HCT116 (cell line): ENCODE measurements around the gene SERGEF. TPM values are rescaled to one million over a fixed set of nuclear protein-coding genes. Genes with fewer than 3 reads are reported as not detected.

Source experiments
- ATAC-seq: fragments of 200-7000 bp; cut with Tn5 transposase; 2 replicates; pipeline ENCODE4 v1.9.1; 2020; ENCODE audit warnings: mild to moderate bottlenecking, moderate library complexity
- BruUV-seq: library from RNA; stranded (reverse); fragments of 400-500 nt; replicated peaks from 2 replicates; lab custom pipeline; 2021; lab: Mats Ljungman, UMichigan
- CTCF ChIA-PET: fragments of 300-600 bp; sonication (Branson Sonifier 250); formaldehyde crosslinking; loops from one replicate; lab custom pipeline; 2021; ENCODE audit warnings: antibody characterized with exemption; lab: Charles Lee
- POLR2A ChIA-PET: fragments of 300-600, 350-600 bp; sonication (Branson Sonifier 250); formaldehyde crosslinking; loops from one replicate; lab custom pipeline; 2021; ENCODE audit warnings: antibody characterized with exemption; lab: Charles Lee
- RAD21 ChIA-PET, 2 experiments: fragments of 300-600 bp; sonication (Branson Sonifier 250); formaldehyde crosslinking; loops; one replicate each; lab custom pipeline; 2023; ENCODE audit warnings: low total read pairs in 2 of 2; ENCODE audit not compliant: uncharacterized antibody in 2 of 2, unreplicated experiment in 2 of 2, low non-redundant PET in 1 of 2; lab: Charles Lee
- DNase-seq: peaks from one replicate; pipeline ENCODE4 v3.0.0-alpha.2; 2010; ENCODE audit warnings: low read depth, low spot score
- H2AFZ ChIP-seq: fragments of 200-600 bp; shearing (Covaris generic), sonication (generic); 2 replicates; pipeline ENCODE4 v1.6.1; 2017; ENCODE audit warnings: low read depth, mixed run types, mixed read lengths, antibody characterized with exemption, low read length; ENCODE audit not compliant: poor library complexity, severe bottlenecking
- H3K27ac ChIP-seq: 2 replicates; pipeline ENCODE4 v1.5.1; 2012; ENCODE audit warnings: low read depth, low read length
- H3K27me3 ChIP-seq: fragments of 200-600 bp; sonication (generic); 2 replicates; pipeline ENCODE4 v1.6.1; 2016; ENCODE audit warnings: mixed run types, low read length, mixed read lengths; ENCODE audit not compliant: insufficient read depth
- H3K36me3 ChIP-seq, 2 experiments: fragments of 200-500 bp in 1 of 2; fragments of 200-600 bp in 1 of 2; sonication (Bioruptor generic) in 1 of 2; sonication (generic) in 1 of 2; 2 replicates each; pipeline versions ENCODE4 v1.5.1 to v1.6.1; 2014 to 2016; ENCODE audit warnings: low read length in 2 of 2, inconsistent platforms in 1 of 2, mixed read lengths in 1 of 2, mixed run types in 1 of 2; ENCODE audit not compliant: insufficient read depth in 2 of 2, control insufficient read depth in 1 of 2
- H3K4me1 ChIP-seq, 2 experiments: fragments of 200-600 bp in 1 of 2; sonication (generic) in 1 of 2; 2 replicates each; pipeline versions ENCODE4 v1.5.1 to v1.6.1; 2012 to 2017; ENCODE audit warnings: low read length in 2 of 2, inconsistent platforms in 1 of 2, mild to moderate bottlenecking in 1 of 2, mixed read lengths in 1 of 2, mixed run types in 1 of 2, moderate library complexity in 1 of 2; ENCODE audit not compliant: insufficient read depth in 2 of 2, control insufficient read depth in 1 of 2
- H3K4me2 ChIP-seq: fragments of 200-600 bp; sonication (generic); 2 replicates; pipeline ENCODE4 v1.6.1; 2017; ENCODE audit warnings: mixed run types, low read length, mixed read lengths
- H3K4me3 ChIP-seq, 2 experiments: fragments of 200-600 bp in 1 of 2; sonication (generic) in 1 of 2; replicated peaks in 1 of 2; 2 replicates each; pipeline ENCODE4 v1.5.1; 2011 to 2016; ENCODE audit warnings: low read length in 2 of 2, control low read depth in 1 of 2, low read depth in 1 of 2, mild to moderate bottlenecking in 1 of 2, mixed read lengths in 1 of 2, mixed run types in 1 of 2
- H3K79me2 ChIP-seq: fragments of 200-600 bp; sonication (generic); 2 replicates; pipeline ENCODE4 v1.6.1; 2017; ENCODE audit warnings: mild to moderate bottlenecking, mixed run types, low read length, moderate library complexity, mixed read lengths; ENCODE audit not compliant: insufficient read depth
- H3K9ac ChIP-seq: fragments of 200-600 bp; sonication (generic); 2 replicates; pipeline ENCODE4 v1.6.1; 2016; ENCODE audit warnings: low read length, mixed read lengths
- H3K9me2 ChIP-seq: fragments of 200-600 bp; sonication (generic), shearing (Covaris generic); 2 replicates; pipeline ENCODE4 v1.6.1; 2017; ENCODE audit warnings: mixed run types, mild to moderate bottlenecking, moderate library complexity; ENCODE audit not compliant: insufficient read depth
- H3K9me3 ChIP-seq, 2 experiments: fragments of 200-500 bp in 1 of 2; fragments of 200-600 bp in 1 of 2; sonication (Bioruptor generic) in 1 of 2; sonication (generic) in 1 of 2; 2 replicates each; pipeline ENCODE4 v1.6.1; 2014 to 2017; ENCODE audit warnings: low read length in 2 of 2, mixed read lengths in 2 of 2, inconsistent platforms in 1 of 2, low read depth in 1 of 2, mild to moderate bottlenecking in 1 of 2, mixed run types in 1 of 2, moderate library complexity in 1 of 2; ENCODE audit not compliant: control insufficient read depth in 1 of 2, insufficient read depth in 1 of 2
- H4K20me1 ChIP-seq: fragments of 200-600 bp; sonication (generic), shearing (Covaris generic); 2 replicates; pipeline ENCODE4 v1.6.1; 2017; ENCODE audit warnings: mixed run types, mild to moderate bottlenecking, moderate library complexity; ENCODE audit not compliant: insufficient read depth
- CBX3 ChIP-seq: IDR thresholded peaks from 2 replicates; pipeline ENCODE4 v1.6.1; 2012; ENCODE audit warnings: low read depth
- CEBPB ChIP-seq: IDR thresholded peaks from 2 replicates; pipeline ENCODE4 v1.6.1; 2012; ENCODE audit warnings: low read depth
- EZH2 ChIP-seq: fragments of 200-600 bp; sonication (generic); IDR thresholded peaks from 2 replicates; pipeline ENCODE4 v1.6.1; 2017; ENCODE audit warnings: antibody characterized with exemption, mixed run types
- EZH2phosphoT487 ChIP-seq: fragments of 200-600 bp; IDR thresholded peaks from 2 replicates; pipeline ENCODE4 v1.6.1; 2018; ENCODE audit warnings: antibody characterized with exemption, borderline replicate concordance
- JUND ChIP-seq: IDR thresholded peaks from 2 replicates; pipeline ENCODE4 v1.6.1; 2012
- POLR2A ChIP-seq: IDR thresholded peaks from 2 replicates; pipeline ENCODE4 v1.7.0; 2011; ENCODE audit warnings: borderline replicate concordance; ENCODE audit not compliant: insufficient read depth, insufficient read length; ENCODE audit errors: extremely low read depth
- POLR2AphosphoS5 ChIP-seq: IDR thresholded peaks from 2 replicates; pipeline ENCODE4 v1.6.1; 2011; ENCODE audit warnings: mild to moderate bottlenecking, low read depth, low read length, moderate library complexity
- SIN3A ChIP-seq: IDR thresholded peaks from 2 replicates; pipeline ENCODE4 v1.6.1; 2012; ENCODE audit warnings: low read depth
- SP1 ChIP-seq: IDR thresholded peaks from 2 replicates; pipeline ENCODE4 v1.6.1; 2012; ENCODE audit warnings: low read depth
- SRF ChIP-seq: IDR thresholded peaks from 2 replicates; pipeline ENCODE4 v1.6.1; 2012; ENCODE audit warnings: low read depth
- TCF7L2 ChIP-seq: IDR thresholded peaks from 2 replicates; pipeline ENCODE4 v1.7.0; 2011; ENCODE audit warnings: borderline replicate concordance, inconsistent platforms; ENCODE audit not compliant: insufficient read depth, insufficient read length; ENCODE audit errors: extremely low read depth
- ZFX ChIP-seq: fragments of 450-650 bp; IDR thresholded peaks from 2 replicates; pipeline ENCODE4 v1.6.1; 2017
- intact Hi-C: fragments of 100-400 bp; cut with micrococcal nuclease; formaldehyde crosslinking; loops from 2 replicates; pipeline ENCODE4 v1.10.0; 2022
- total RNA-seq: library from RNA; stranded (reverse); gene quantifications from one replicate; pipeline ENCODE4 v1.2.1, GENCODE V29; 2021; ENCODE audit not compliant: unreplicated experiment
- TF ChIP-seq, protein P1 (sequence below): IDR thresholded peaks from 2 replicates; pipeline ENCODE4 v1.6.1; 2011; ENCODE audit warnings: mild to moderate bottlenecking, low read length, moderate library complexity; ENCODE audit not compliant: insufficient replicate concordance; ENCODE audit errors: extremely low read depth

The SERGEF gene
- total RNA-seq, 1 experiment from 2014 or later = 32.8 TPM

DNA sequence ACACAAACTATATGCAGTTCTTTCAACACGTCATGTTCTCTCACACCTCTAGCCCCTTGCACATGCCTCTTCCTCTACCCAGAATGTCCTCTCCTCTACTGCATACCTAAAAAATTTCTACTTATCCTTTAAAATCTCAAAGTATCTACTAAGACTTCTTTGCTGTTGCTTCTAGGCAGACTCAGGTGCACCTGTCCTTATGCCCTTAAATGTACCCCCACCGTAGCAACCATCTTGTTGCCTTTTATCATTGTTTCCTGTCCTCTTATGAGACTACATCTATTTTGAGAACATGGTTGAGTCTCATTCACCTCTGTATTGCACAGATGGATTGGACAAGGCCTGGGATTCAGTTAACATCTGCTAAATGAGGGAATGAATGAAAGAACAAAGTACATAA lies 134.1 kb downstream of the SERGEF start:
- Histone ChIP-seq H3K9ac (no peak overlapping the region), H4K20me1 (no peaks in the 10 kb centered on the region), H3K4me1 (no peaks in the 10 kb centered on the region)
- RAD21 ChIA-PET = no interaction called here
- TF ChIP-seq EZH2phosphoT487 (no peak), SIN3A (no peak), POLR2A (no peak), SP1 (no peak), ZFX (no peak), POLR2AphosphoS5 (no peak)
- TF ChIP-seq, protein P1, sequence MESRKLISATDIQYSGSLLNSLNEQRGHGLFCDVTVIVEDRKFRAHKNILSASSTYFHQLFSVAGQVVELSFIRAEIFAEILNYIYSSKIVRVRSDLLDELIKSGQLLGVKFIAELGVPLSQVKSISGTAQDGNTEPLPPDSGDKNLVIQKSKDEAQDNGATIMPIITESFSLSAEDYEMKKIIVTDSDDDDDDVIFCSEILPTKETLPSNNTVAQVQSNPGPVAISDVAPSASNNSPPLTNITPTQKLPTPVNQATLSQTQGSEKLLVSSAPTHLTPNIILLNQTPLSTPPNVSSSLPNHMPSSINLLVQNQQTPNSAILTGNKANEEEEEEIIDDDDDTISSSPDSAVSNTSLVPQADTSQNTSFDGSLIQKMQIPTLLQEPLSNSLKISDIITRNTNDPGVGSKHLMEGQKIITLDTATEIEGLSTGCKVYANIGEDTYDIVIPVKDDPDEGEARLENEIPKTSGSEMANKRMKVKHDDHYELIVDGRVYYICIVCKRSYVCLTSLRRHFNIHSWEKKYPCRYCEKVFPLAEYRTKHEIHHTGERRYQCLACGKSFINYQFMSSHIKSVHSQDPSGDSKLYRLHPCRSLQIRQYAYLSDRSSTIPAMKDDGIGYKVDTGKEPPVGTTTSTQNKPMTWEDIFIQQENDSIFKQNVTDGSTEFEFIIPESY = no peak
- TF ChIP-seq, all 23 proteins: peak for 0
- DNase-seq (no peak), ATAC-seq (no peak)
- ChIA-PET CTCF (no interaction called here), POLR2A (no interaction called here)
- H3K27ac ChIP-seq = no peak overlapping the region
- no TSS peak for BruUV-seq
- H3K27me3 ChIP-seq = no peaks in the 10 kb centered on the region
- no peaks in the 10 kb centered on the region for H3K79me2 ChIP-seq
- no peak overlapping the region for H3K4me3 ChIP-seq
- H2AFZ ChIP-seq = no peak overlapping the region
- no peaks in the 10 kb centered on the region for H3K9me2 ChIP-seq
- intact Hi-C loops = no loop called here
- H3K9me3 ChIP-seq = no peaks in the 10 kb centered on the region
- H3K4me2 ChIP-seq = no peak overlapping the region
- H3K36me3 ChIP-seq = no peaks in the 10 kb centered on the region

DNA sequence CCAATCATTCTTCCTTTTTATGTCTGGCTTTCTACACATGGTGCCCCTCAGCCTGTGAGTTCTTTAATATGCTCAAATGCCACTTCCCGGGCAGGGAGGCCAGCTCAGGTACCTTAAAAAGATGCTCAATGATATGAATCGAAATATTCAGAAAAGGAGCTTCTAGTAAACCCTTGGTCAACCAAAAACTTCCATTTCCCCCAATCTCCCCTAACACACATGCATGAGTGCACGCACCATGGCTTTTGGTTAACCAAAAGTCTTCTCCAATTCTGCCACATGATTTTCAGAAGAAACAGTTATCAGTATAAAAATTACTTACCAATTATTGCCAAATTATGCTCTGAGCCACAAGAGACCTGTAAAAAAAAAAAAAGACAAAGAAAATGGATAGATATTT lies 135.0 kb downstream of the SERGEF start:
- no TSS peak for BruUV-seq
- no peak overlapping the region for H3K4me2 ChIP-seq
- H3K27me3 ChIP-seq = no peaks in the 10 kb centered on the region
- H3K9me3 ChIP-seq = no peaks in the 10 kb centered on the region
- H3K36me3 ChIP-seq = no peaks in the 10 kb centered on the region
- ATAC-seq = no peak
- POLR2A ChIA-PET = no interaction called here
- no peak overlapping the region for H3K9ac ChIP-seq
- no peaks in the 10 kb centered on the region for H3K4me1 ChIP-seq
- no peak for TF ChIP-seq JUND
- no peak for TF ChIP-seq SIN3A
- no peak for TF ChIP-seq TCF7L2
- no peak for TF ChIP-seq CEBPB
- TF ChIP-seq CBX3 = no peak
- TF ChIP-seq SRF = no peak
- no peak for TF ChIP-seq EZH2
- TF ChIP-seq ZFX = no peak
- no peaks in the 10 kb centered on the region for H3K79me2 ChIP-seq
- no peaks in the 10 kb centered on the region for H4K20me1 ChIP-seq
- RAD21 ChIA-PET = no interaction called here
- H2AFZ ChIP-seq = no peak overlapping the region
- intact Hi-C loops = no loop called here
- no peak overlapping the region for H3K27ac ChIP-seq
- no peak for DNase-seq
- no peaks in the 10 kb centered on the region for H3K9me2 ChIP-seq
- H3K4me3 ChIP-seq = no peak overlapping the region
- CTCF ChIA-PET = no interaction called here
